Measurements from ENCODE around the gene SASH1. TPM values are rescaled to one million over a fixed set of nuclear protein-coding genes. Genes with fewer than 3 reads are reported as not detected.

SASH1 gene
- total and polyA plus RNA-seq, 7 donors, result 3.2 to 101 (median 40.5) TPM

GRCh38 chr6:148296771-148297170 lies 45.9 kb upstream of the SASH1 start:
- no peak for DNase-seq
- no peaks in the 10 kb centered on the region for H3K27me3 ChIP-seq
- H3K4me3 ChIP-seq, result no peak overlapping the region
- H3K4me1 ChIP-seq, result peaks cover 0 to 12% (median 10%) of the 10 kb centered on the region in 4 donors
- intact Hi-C loops (cut with DNase I), result no loop called here
- no peaks in the 10 kb centered on the region for H3K36me3 ChIP-seq
- H3K27ac ChIP-seq, result no peak overlapping the region
- no peaks in the 10 kb centered on the region for H3K9me3 ChIP-seq
- TF ChIP-seq POLR2A (IDR thresholded peaks at IDR 0.05) (no peak), EP300 (IDR thresholded peaks at IDR 0.05) (no peak), POLR2AphosphoS5 (IDR thresholded peaks at IDR 0.05) (no peak), CTCF (IDR thresholded peaks at IDR 0.05) (no peak)
- WGBS, 2 donors, result 75 to 82% methylated on average over 1 of the region's 1 CpG

- Histone ChIP-seq H3K27ac (no peak overlapping the region), H3K4me3 (no peak overlapping the region), H3K4me1 (peaks cover 0 to 3% (median under 1%) of the 10 kb centered on the region in 4 donors), H3K27me3 (no peaks in the 10 kb centered on the region), H3K9me3 (no peaks in the 10 kb centered on the region), H3K36me3 (no peaks in the 10 kb centered on the region)
- intact Hi-C loops (cut with DNase I), result no loop called here
- TF ChIP-seq EP300 (IDR thresholded peaks at IDR 0.05) (no peak), CTCF (IDR thresholded peaks at IDR 0.05) (no peak), POLR2A (IDR thresholded peaks at IDR 0.05) (no peak), POLR2AphosphoS5 (IDR thresholded peaks at IDR 0.05) (no peak)
- no peak for DNase-seq
Measured at GRCh38 chr6:148298683-148299082, 44.0 kb upstream of the SASH1 start.

DNA sequence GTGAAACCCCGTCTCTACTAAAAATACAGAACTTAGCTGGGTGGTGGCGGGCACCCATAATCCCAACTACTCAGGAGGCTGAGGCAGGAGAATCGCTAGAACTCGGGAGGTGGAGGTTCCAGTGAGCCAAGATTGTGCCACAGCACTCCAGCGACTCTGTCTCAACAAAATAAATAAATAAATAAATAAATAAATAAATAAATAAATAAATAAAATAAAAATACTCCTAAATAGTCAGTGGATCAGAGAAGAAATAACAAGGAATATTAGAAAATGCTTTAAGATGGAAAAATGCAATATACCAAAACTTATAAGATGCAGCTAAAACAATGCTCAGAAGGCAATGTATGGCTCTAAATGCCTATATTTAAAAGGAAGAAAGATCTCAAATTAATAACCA lies 39.0 kb upstream of the SASH1 start:
- no peak for TF ChIP-seq POLR2AphosphoS5 (IDR thresholded peaks at IDR 0.05)
- TF ChIP-seq POLR2A (IDR thresholded peaks at IDR 0.05), result no peak
- TF ChIP-seq EP300 (IDR thresholded peaks at IDR 0.05), result no peak
- TF ChIP-seq CTCF (IDR thresholded peaks at IDR 0.05), result no peak
- Histone ChIP-seq H3K9me3 (no peaks in the 10 kb centered on the region), H3K36me3 (no peaks in the 10 kb centered on the region), H3K4me1 (no peaks in the 10 kb centered on the region), H3K27ac (no peak overlapping the region), H3K27me3 (no peaks in the 10 kb centered on the region), H3K4me3 (no peak overlapping the region)
- DNase-seq, result no peak
- WGBS, 2 donors, result 95 to 97% methylated on average over 5 of the region's 5 CpGs
- intact Hi-C loops (cut with DNase I), result no loop called here

DNA sequence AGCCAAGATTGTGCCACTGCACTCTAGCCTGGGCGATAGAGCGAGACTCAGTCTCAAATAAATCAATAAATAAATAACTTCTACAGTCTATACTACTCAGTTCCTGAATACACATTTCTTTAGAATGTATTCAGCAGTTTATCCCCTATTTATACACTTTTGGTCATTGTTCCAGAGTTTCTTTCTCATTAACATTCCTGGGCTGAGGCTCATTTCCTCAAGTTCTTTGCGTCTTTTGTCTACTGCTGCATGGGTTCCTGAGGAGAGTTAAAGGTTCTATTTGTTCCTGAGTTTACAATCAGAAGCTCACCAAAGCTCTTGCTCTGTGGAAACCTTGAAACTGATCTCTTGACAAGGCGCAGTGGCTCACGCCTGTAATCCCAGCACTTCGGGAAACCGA lies 37.7 kb upstream of the SASH1 start:
- no peak overlapping the region for H3K27ac ChIP-seq
- no peaks in the 10 kb centered on the region for H3K27me3 ChIP-seq
- no peak for DNase-seq
- H3K9me3 ChIP-seq, result no peaks in the 10 kb centered on the region
- H3K4me3 ChIP-seq, result no peak overlapping the region
- intact Hi-C loops (cut with DNase I), result no loop called here
- no peaks in the 10 kb centered on the region for H3K36me3 ChIP-seq
- TF ChIP-seq CTCF (IDR thresholded peaks at IDR 0.05) (no peak), POLR2AphosphoS5 (IDR thresholded peaks at IDR 0.05) (no peak), POLR2A (IDR thresholded peaks at IDR 0.05) (no peak), EP300 (IDR thresholded peaks at IDR 0.05) (no peak)
- H3K4me1 ChIP-seq, result no peaks in the 10 kb centered on the region
- WGBS, 2 donors, result 87 to 94% methylated on average over 7 of the region's 7 CpGs

DNA sequence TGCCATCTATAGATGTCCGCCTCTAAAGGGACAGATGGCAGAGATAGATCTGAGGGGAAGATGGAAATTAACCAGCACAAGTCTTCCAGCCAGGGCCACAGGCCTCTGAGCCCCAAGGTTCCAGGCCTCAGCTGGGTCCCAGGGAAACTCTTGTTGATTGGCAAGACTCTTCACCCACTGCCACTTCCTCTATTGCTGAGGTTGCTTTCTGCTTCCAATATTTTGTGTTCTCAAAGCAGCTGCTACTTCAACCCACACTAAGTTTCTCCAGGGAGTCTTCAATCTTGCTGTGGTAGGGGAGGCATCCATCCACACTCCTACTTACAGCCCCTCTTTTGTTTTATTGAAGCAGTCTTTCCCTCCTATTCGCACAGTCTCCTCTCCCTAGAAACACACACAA lies 36.4 kb upstream of the SASH1 start:
- Histone ChIP-seq H3K9me3 (no peaks in the 10 kb centered on the region), H3K4me3 (no peak overlapping the region), H3K4me1 (no peaks in the 10 kb centered on the region), H3K27ac (no peak overlapping the region), H3K27me3 (no peaks in the 10 kb centered on the region), H3K36me3 (no peaks in the 10 kb centered on the region)
- intact Hi-C loops (cut with DNase I), result no loop called here
- no peak for DNase-seq
- 97 to 98% methylated on average over 2 of the region's 2 CpGs for WGBS, 2 donors
- TF ChIP-seq EP300 (IDR thresholded peaks at IDR 0.05), result no peak
- TF ChIP-seq POLR2A (IDR thresholded peaks at IDR 0.05), result no peak
- no peak for TF ChIP-seq CTCF (IDR thresholded peaks at IDR 0.05)
- TF ChIP-seq POLR2AphosphoS5 (IDR thresholded peaks at IDR 0.05), result no peak

All from sigmoid colon (tissue), 7 donors.